ENCODE results near the gene ARL2.
"Not testable (repeated sequence)": the region's sequence is repeated elsewhere in the genome, so short reads cannot be mapped to it uniquely, and the experiment has no call there.

Gene ARL2

DNA sequence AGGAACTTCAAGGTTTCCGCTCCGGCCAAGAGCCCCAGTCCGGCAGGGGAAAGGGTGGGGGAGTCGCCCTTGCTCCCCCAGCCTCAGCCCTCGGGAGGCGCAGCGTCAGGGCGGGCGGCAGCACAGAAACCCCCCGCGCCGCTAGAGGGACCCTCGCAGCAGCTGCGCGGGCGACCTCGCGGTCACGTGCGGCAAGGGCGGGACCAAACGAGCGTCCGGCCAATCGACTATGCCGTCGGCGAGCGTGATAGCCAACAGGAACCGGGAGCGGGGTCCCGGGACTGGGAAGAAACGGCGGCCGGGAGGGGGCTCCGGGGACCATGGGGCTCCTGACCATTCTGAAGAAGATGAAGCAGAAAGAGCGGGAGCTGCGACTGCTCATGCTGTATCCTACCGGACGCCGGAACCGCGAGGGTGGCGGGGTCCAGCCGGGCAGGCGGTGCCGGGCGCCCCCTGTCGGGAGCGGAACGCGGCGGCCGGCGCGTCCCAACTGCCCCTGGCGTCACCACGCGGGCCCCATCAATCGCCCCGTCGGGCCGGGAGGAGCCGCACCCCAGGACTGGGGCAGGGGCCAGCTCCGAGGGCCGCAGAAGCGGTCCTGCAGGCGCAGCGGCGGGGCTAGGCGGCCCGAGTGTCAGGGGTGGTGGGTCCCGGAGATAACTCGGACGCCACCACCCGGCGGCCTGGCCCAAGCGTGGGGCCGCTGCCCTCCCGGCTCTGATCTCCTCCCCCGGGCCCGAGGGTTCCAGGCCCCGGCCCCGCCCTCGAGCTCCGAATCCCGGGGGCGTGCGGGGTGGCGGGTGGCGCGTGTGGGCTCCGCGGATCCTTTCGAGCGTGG is at the start of gene ARL2:
ARL2 (plus strand) TSS at position 273 of the 838 bp plus-strand sequence; CDS start at position 321, 48 bp downstream.
- DNase-seq, result peak; percentile 89 to 93

DNA sequence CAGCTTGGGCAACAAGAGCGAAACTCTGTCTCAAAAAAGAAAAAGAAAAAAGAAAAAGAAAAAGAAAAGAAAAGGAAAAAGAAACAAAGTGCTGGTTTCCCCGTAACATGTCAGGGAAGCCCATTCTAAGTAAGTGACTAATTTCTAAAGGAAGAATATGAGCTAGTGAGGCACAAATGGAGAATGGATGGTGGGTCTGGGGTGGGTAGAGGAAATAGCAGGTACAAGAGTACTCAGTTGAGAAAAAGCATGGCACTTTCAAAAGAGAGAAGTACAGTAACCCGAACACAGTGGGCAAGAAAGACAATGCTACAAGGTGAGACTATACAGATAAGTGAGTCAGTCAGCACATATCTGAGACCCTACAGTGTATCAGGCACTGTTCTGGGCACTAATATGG is 46.6 kb upstream of the ARL2 start:
- no peak for DNase-seq

DNA sequence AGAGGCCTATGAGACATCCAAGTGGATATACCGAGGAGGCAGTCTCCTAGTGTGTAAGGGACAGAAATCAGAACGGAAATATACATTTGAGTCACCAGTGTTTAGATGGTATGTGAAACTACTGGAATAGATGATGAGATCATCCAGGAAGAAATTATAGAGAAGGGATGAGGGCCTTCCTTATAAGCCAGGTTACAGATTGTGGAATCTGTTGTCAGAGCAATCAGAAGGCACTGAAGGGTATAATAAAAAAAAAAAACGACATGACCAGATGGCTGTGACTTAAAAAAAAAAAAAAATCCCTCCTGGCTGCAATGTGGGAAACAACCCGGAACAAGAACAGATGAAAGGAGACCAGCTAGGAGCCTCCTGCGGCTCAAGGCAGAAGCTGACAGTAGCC is 44.8 kb upstream of the ARL2 start:
- no peak for DNase-seq

DNA sequence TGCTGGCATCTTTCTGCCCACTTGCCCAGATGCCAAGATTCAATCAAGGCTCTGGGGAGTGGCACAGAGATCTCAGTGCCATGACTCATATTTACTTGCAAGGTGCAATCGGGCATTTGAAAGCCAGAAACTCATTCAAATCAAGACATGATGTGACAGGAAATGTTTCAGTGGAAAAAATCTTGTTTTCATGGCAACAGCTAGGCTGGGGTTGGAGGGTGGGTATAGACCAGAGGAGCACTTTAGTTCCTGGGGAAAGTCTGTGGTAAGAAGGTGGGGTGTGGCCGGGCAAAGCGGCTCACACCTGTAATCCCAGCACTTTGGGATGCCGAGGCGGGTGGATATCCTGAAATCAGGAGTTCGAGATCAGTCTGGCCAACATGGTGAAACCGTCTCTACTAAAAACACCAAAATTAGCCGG is 43.2 kb upstream of the ARL2 start:
- DNase-seq, result peak; percentile 68 to 69

DNA sequence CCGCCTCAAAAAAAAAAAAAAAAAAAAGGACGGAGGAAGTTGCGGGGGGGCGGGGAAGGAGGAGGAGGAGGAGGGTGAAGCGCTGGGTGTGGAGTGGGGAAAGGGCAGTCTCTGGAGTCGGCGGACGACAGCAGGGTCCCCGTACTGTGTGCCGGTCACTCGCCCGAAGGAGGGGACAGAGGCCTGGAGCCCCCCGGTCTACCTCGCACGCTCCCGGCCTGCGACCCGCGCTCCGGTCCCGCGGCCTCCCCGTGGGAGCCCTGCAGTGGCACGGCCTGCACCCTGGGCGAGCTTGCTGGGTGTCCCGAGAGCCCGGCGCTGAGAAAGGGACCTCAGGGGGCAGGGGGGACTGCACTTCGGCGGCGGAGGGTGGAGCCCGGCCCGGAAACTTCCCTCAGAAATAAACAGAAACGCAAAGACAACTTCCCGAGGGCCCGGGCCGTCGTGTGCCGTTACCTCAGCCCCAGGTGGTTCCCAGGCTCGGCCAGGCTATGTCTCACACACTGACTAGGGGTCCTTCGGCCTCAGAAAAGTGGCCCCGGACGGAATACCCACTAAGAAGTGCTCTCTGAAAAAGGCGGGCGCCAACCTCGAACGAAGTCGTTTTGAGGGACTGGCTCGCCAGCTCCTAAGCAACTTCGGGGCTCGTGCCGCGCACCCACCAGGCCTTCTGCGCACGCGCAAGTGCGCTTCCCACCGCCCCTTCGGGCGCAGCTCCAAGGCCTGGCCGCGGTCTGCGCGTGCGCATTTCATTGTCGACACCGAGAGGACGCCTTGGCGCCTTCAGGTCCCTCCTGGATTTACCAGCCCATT is 42.3 kb upstream of the ARL2 start, which contains the start of gene MAJIN:
MAJIN (minus strand) TSS at position 688 of the 813 bp plus-strand sequence. CDS start 12,703 bp downstream, outside the sequence.
- peak; percentile 91 to 92 for DNase-seq

DNA sequence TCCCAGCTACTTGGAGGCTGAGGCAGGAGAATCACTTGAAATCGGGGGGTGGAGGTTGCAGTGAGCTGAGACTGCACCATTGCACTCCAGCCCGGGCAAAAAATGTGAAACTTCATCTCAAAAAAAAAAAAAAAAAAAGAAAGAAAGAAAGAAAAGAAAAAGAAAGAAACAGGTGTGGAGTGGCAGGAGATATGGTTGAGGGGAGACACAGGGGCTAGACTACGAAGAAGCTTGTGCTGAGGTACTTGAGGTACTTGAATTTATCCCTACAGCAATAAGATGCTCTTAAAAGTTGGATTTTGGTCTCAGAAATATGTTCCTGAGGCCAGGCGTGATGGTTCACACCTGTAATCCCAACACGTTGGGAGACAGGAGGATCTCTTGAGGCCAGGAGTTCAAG is 39.8 kb upstream of the ARL2 start:
- DNase-seq, result no peak

DNA sequence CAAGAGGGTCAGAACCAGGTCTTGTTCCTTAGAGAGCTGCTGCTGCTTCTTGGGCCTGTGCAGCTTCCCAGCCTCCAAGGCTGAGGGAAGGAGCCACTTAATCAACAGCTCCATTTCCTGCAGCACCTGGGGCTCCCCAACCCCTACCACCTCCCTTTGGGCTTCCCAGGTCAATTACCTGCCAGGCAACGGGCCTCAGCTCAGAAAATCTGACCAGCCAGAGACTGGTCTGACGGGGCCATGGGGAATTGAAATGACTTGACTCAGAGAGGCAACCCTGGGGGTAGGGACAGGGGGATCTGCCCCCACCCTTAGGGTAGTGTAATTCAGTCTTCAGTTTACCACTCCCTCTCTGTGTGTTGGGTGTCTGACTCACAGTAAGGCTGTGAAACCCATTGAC is 37.3 kb upstream of the ARL2 start:
- no peak for DNase-seq

DNA sequence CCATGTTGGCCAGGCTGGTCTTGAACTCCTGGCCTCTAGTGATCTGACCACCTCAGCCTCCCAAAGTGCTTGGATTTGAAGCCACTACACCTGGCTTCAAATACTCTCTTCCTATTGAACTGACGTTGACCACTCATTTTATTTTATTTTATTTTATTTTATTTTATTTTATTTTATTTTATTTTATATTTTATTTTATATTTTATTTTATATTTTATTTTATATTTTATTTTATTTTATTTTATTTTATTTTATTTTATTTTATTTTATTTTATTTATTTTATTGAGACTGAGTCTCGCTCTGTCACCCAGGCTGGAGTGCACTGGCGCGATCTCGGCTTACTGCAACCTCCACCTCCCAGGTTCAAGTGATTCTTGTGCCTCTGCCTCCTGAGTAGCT is 30.6 kb upstream of the ARL2 start:
- DNase-seq, result not testable (repeated sequence)

DNA sequence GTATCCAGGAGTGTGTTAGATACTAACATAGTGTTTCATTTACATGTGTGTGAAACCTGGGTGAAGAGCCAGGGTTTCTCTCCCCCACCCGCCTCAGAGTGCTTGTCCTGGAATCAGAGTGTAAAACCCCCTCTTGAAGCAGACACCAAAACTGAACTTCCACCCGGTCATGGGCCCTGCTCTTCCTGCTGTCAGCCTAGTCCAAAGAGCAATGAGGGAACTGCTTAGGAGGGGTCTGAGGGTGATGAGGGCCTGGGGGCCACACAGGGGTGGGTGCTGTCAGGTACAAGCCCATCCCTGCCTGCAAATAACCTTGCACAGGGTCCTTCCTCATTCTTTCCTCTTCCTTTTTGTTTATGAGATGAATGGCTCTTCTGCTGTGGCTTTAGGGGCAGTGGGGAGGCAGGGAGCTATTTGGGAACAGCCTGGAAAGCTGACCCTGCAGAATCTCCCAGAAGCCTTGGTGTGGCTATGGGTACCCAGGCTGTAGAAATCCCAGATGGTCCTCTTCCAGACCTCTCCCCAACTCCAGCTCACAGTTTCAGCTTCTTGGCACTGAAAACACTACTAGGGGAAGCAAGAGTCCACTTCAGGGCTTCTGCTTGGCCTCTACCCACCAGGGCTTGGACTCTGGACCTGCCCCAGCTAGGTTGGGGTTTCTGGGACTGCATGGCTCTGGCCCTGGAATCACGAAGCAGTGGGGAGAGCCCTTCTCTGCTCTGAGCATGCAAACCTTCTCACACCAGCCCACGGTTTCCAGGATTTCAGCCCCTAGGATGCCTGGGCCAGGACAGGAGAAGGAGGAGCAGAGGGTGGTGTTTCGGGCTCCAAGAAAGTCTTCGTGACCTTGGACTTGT is 25.7 kb upstream of the ARL2 start:
- no peak for DNase-seq

DNA sequence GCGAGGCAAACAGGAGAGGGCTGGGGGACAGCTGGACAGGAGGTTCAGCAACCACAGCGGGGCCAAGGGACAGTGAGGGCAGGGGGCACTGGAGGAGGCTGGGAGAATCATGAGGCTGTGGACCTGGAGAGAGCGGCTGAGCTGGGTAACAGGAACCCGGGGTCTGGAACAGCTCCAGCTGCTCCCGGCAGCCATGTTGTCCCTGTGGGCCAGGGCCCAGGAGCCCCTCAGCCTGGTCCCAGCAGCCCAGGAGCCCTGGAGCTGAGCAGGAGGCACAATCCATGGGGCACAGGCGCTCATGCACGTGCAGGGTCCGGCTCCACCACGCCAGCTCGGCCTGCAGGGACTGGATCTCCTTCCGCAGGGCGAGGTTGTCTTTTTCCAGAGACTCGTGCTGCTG is 24.5 kb upstream of the ARL2 start:
- DNase-seq, result no peak

DNA sequence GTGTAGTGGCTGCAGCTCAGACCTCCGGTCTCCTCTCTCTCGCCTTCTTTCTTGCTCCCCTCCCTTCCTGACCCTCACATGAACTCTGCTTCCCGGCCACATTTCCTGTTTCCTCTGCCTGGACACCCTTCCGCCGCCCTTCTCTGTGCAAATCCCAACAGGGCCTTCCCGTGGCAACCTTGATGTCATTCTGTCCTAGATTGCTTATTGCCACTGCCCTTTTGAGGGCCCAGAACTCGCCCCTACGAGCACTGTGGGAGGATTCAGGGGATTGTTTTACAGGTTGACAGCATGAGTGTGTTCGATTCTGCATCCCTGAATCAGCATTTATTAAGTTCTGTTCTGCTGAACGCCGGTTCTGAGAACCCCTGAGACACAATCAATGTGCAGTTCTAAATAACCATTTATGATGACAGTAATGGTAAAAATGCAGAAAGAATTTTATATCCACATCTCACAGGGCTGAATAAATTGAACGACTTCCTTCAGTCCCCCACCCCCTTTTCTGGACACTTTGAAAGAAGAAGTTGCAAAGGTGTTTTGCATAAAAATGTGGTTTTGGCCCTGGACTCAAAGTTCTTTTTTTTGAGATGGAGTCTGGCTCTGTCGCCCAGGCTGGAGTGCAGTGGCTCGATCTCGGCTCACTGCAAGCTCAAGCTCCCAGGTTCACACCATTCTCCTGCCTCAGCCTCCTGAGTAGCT is 23.6 kb upstream of the ARL2 start:
- DNase-seq, result no peak

DNA sequence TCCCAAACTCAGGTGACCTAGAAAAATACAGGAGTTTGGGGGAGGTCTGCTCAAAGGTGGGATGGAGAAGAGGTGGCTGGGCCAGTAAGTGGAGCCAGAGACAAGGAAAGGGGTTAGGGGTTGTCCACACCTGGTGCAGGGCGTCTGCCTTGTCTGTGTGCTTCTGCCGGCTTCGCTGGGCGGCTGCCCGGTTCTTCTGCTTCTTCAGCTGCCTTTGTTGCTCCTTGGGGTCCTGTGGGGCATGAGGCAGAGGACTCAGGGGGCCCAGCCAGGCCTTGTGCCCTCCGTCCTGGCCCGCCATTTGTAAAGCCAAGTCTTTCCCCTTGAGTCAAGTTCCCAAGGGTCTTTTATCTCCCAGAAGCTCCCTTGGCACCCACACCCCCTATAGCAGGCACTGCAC is 19.6 kb upstream of the ARL2 start:
- DNase-seq, result no peak

DNA sequence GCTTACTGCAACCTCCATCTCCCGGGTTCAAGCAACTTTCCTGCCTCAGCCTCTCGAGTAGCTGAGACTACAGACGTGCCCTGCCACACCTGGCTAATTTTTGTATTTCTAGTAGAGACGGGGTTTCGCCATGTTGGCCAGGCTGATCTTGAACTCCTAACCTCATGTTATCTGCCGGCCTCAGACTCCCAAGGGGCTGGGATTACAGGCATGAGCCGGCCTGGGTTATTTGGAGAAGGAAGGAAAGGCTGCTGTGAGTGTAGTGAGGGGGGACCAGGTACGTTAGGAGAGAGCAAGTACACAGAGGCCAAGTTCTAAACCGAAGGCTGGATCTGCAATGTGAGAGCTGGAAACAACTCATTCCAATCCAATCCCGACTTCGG is 17.6 kb upstream of the ARL2 start:
- no peak for DNase-seq

DNA sequence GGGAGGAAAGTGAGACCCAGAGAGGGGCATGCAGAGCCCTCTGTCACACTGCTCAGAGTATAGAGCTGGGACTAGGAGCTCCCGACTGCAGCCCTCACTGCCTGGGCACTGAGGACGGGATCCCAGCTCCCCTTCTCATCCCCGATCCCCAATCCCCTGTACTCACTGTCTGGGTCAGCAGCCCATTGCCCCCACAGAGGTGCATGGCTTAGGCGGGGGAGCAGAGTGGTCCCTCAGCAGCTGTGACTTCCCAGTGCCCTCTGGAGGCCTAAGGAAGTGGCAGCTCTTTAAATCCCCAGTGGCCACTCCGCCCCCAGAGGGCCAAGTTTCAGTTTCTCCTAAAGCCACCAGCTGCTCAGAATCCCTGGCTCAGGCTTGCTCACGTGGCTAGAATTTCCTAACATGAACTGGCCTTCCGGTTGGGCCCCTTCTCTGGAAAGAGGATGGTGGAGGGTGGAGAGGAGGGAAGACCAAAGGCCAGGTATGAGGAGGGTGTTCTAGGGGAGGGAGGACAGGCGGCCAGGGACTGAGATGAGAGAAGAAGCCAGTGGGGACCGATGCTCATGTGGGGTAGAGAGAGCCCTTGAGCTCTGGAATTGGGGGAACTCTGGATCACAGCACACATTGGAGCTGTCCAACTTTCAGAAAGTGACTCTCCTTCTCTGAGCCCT is 17.1 kb upstream of the ARL2 start, which contains the start of gene BATF2:
BATF2 (minus strand) TSS at position 262 of the 671 bp plus-strand sequence; CDS start at position 205, 57 bp downstream.
- no peak for DNase-seq

DNA sequence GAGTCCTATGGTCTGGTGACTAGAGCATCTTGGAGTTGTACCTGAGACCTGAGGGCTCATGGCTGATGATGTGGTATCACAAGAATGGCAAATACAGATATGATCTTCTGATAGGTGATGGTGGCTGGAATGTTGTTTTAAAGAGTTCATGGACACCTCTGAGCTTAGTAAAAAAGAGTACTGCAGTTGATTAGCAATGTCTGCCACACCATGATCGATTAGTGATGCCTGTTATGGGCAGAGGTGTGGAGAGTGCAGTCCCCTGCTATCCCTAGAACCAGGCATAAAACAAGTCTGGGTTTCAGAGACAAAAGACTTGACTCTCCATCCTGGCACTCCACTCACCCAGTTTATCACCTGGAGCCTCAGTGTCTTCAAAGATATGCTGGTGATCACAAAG is 15.8 kb upstream of the ARL2 start:
- DNase-seq, result peak; percentile 24 to 39

DNA sequence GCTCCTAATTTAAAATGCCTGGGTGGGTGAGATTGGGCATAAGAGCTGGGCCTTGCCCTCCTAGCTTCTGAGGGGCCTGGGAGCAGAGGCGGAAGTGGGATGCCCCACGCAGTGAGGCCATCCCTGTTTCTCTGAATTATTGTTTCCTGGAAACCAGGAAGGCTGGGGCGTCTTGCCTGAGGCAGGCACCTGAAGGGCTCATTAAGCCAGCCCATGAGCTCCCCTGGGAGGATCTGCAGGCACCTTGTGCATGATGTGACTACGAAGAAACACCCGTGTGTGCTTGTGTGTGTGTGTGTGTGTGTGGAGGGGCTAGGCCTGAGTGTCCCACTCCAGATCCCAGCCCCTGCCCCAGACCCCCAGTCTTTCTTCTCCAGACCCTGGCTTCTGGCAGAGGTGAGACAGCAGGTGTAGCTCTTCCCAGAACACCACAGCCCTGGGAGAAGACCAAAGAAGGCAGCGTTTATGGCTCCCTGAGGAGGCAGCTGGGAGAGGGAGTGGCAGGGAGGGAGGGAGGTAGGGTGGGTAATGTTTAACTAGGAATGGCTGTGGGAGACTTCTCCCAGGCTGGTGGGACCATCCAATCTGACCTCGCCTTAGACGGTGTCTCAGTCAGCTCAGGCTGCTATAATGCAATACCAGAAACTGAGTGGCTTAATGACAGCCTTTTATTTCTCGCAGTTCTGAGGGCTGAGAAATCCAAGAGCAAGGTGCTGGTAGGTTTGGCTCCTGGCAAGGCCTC is 15.1 kb upstream of the ARL2 start:
- DNase-seq, result no peak

DNA sequence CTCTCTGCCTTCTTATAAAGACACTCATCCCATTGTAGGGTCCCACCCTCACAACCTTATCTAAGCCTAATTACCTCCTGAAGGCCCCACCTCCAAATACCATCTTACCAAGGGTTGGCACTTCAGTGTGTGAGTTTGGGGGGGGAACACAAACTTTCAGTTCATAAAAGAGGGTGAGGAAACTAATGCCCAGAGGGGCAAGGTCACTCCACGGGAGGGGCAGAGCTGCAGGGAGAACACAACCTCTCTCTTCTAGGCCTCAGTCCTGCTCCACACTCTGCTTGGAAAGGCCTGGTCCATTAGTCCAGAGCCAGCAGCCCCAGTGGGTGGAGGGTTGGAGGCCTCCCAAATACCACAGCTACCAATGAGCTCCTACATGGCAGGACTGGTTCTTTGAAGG is 14.5 kb upstream of the ARL2 start:
- DNase-seq, result no peak

DNA sequence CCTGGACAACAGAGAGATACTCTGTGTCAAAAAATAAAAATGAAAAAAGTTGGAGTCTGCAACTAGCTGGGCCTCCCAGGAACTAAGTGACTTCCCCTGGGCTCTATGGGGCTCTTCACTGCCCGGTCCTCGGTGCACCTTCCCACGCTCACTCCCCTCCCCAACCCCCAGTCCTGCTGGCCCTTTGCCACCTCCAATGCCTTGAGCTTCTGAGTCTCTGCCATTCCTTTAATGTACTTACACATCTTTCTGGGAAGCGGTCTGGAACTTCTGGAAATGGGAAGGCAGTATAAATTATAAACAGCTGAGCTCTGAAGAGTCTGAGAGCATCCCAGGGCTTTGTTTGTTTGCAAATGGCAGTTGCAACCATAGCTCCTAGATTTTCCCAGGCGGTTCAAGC is 11.3 kb upstream of the ARL2 start:
- DNase-seq, result no peak

DNA sequence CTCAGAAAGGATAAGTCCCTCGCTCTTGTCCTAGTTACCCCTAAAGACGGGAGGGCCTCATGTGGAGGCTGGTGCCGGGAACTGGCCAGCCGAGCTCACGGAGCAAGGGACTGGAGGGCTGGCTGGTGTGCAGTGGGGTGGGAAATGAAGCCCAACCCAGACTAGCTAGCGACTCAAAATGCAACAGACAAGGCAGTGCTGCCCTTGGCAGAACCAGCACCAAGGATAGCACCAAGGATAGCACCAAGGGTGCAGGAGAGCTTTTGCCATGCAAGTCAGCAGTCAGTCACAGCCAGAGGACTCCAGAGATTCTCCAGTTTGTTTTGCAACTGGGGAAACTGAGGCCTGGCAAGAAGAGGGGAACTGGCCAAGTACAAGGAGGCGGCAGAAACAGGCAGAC is 10.7 kb upstream of the ARL2 start:
- no peak for DNase-seq

DNA sequence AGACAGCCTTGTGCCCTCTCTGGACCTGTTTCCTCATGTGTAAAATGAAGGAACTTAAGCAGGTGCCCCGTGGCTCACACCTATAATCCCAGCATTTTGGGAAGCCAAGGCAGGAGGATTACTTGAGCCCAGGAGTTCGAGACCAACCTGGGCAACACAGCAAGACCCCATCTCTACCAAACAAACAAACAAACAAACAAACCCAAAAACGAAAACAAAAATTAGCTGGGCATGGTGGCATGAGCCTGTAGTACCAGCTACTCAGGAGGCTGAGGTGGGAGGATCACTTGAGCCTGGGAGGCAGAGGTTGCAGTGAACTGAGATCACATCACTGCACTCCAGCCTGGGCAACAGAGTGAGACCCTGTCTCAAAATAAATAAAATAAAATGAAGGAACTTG is 10.0 kb upstream of the ARL2 start:
- not testable (repeated sequence) for DNase-seq

DNA sequence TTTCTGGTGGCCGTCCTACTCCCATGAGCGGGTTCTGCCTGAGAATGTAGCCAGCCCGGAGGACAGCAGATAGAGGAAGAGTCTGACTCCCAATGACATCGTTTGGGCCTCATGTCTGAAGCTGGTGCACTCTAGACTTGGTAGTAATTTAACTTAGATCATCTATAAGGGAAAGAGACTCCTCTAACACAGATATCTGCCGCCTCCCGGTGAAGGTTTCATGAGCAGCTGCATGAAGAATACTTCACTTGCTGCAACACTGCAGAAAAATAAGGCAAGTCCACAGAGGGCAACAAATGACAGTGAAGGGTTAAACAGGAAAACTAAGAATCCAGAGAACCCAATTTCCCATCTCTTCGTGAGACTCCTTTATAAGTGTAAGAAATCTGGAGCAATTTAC is 5.9 kb upstream of the ARL2 start:
- DNase-seq, result no peak
